Subcutaneous abdominal adipose tissue (tissue), 5 donors: ENCODE results near the gene UNK.

Experiments used
- H3K27ac ChIP-seq: one replicate; pipeline ENCODE4 v1.7.0; 2013; ENCODE audit warnings: low read depth, mild to moderate bottlenecking, inconsistent platforms, low read length, moderate library complexity
- H3K27me3 ChIP-seq, 5 donors: one replicate each; pipeline ENCODE4 v1.7.0; 2013; ENCODE audit warnings: low read length in 5 of 5, inconsistent platforms in 1 of 5; ENCODE audit not compliant: control insufficient read depth in 5 of 5, insufficient read depth in 4 of 5
- H3K36me3 ChIP-seq, 5 donors: one replicate each; pipeline ENCODE4 v1.7.0; 2013; ENCODE audit warnings: low read length in 5 of 5; ENCODE audit not compliant: control insufficient read depth in 5 of 5, insufficient read depth in 5 of 5
- H3K4me1 ChIP-seq, 5 donors: one replicate each; pipeline ENCODE4 v1.7.0; 2013; ENCODE audit warnings: low read length in 5 of 5, mild to moderate bottlenecking in 3 of 5, moderate library complexity in 1 of 5; ENCODE audit not compliant: control insufficient read depth in 5 of 5, insufficient read depth in 5 of 5
- H3K4me3 ChIP-seq, 5 donors: one replicate each; pipeline ENCODE4 v1.7.0; 2013; ENCODE audit warnings: low read length in 5 of 5, low read depth in 1 of 5
- H3K9ac ChIP-seq, 5 donors: one replicate each; pipeline ENCODE4 v1.7.0; 2013; ENCODE audit warnings: low read length in 5 of 5, mild to moderate bottlenecking in 4 of 5, moderate library complexity in 3 of 5
- H3K9me3 ChIP-seq, 5 donors: one replicate each; pipeline ENCODE4 v1.7.0; 2013; ENCODE audit warnings: low read length in 5 of 5; ENCODE audit not compliant: control insufficient read depth in 5 of 5
- donor health status: healthy.
- donor health status: healthy.
- donor health status: healthy.
- donor health status: healthy.
- donor health status: healthy.

UNK gene, protein sequence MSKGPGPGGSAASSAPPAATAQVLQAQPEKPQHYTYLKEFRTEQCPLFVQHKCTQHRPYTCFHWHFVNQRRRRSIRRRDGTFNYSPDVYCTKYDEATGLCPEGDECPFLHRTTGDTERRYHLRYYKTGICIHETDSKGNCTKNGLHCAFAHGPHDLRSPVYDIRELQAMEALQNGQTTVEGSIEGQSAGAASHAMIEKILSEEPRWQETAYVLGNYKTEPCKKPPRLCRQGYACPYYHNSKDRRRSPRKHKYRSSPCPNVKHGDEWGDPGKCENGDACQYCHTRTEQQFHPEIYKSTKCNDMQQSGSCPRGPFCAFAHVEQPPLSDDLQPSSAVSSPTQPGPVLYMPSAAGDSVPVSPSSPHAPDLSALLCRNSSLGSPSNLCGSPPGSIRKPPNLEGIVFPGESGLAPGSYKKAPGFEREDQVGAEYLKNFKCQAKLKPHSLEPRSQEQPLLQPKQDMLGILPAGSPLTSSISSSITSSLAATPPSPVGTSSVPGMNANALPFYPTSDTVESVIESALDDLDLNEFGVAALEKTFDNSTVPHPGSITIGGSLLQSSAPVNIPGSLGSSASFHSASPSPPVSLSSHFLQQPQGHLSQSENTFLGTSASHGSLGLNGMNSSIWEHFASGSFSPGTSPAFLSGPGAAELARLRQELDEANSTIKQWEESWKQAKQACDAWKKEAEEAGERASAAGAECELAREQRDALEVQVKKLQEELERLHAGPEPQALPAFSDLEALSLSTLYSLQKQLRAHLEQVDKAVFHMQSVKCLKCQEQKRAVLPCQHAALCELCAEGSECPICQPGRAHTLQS

DNA sequence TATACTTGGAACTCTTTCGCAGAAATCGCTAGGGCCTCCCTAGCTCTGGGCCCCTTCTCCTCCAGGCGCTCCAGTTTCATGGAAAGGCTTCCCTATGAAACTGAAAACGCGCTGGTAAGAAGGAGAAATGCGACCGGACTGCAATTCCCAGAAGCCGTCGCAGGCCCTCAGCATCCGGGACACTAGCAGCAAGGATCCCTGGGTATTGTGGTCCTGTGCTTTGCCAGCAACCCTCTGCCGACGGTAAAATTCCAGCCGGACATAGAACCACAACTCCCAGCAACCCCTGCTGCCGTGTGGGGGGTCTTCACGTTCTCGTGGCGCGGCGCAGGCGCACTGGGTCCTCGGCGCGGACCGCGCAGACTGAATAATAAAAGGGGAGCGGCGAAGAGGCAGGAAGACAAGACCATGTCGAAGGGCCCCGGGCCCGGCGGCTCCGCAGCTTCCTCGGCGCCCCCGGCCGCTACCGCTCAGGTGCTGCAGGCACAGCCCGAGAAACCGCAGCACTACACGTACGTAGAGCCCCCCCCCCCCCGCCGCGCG, at the start of gene UNK:
TSS of gene UNK (plus strand) at position 334 of the 543 bp plus-strand sequence. CDS start at position 409, 75 bp downstream.
- peak within 1 kb of the TSS; percentile 84 to 99 (median 97) for H3K9ac ChIP-seq
- H3K4me1 ChIP-seq: peaks cover 12 to 39% (median 35%) of the 10 kb centered on the region in 5 donors
- no peaks in the 10 kb centered on the region for H3K36me3 ChIP-seq
- H3K9me3 ChIP-seq: no peaks in the 10 kb centered on the region
- H3K27me3 ChIP-seq: no peaks in the 10 kb centered on the region
- H3K27ac ChIP-seq: peak within 1 kb of the TSS; percentile 99
- H3K4me3 ChIP-seq: peak within 1 kb of the TSS; percentile 69 to 87 (median 76)

DNA sequence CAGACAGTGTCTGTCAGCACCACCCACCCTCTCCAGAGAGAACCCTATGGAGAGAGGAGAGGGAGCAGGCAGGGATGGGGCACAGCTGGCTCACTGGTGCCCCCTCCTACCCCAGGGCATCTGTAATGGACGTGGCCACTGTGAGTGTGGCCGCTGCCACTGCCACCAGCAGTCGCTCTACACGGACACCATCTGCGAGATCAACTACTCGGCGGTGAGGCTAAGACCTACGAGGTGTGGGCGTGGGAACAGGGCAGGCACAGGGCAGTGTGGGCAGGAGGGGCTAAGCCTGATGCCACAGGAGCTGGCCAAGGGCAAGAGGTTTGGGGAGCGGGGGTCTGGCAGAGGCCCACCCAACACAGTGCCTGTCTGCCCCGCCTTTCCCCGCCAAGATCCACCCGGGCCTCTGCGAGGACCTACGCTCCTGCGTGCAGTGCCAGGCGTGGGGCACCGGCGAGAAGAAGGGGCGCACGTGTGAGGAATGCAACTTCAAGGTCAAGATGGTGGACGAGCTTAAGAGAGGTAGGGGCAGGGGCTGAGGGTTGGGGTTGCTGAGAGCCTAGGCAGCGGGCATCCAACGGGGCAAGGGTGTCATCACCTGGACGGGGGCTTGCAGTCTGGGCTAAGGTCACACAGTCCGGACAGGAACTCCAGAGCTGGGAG, 48.3 kb upstream of the UNK start:
- no peak overlapping the region for H3K4me3 ChIP-seq
- H3K27ac ChIP-seq: no peak overlapping the region
- peaks cover 0 to 5% (median 0%) of the 10 kb centered on the region in 5 donors for H3K4me1 ChIP-seq
- H3K9ac ChIP-seq: no peak overlapping the region
- peaks cover 0 to 7% (median 3%) of the 10 kb centered on the region in 5 donors for H3K27me3 ChIP-seq
- H3K36me3 ChIP-seq: no peaks in the 10 kb centered on the region
- H3K9me3 ChIP-seq: no peaks in the 10 kb centered on the region

DNA sequence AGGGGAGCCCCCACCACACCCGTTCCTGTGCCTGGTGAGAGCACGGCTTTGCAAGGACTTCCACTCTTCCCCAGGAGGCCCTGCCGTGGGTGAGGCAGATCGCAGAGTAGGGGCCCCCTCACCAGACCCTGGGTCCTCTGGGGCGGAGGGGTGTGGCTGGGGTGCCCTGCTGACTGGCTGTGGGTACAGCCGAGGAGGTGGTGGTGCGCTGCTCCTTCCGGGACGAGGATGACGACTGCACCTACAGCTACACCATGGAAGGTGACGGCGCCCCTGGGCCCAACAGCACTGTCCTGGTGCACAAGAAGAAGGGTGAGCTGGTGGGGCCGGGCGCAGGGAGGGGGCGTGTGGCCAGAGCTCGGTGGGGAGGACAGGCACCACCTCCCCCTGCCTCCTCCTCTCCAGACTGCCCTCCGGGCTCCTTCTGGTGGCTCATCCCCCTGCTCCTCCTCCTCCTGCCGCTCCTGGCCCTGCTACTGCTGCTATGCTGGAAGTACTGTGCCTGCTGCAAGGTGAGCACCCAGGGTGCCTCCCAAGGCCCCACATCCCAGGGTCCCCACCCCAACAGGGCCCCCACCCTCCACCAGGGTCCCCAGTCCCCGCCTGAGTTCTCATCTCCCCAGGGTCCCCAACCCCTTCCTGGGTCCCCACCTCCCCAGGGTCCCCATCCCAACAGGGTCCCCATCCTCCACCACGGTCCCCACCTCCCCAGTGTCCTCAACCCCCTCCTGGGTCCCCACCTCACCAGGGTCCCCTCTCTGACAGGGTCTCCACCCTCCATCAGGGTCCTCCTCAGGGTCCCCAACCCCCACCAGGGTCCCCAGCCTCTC, 47.3 kb upstream of the UNK start:
- Histone ChIP-seq H3K4me1 (peaks cover 0 to 5% (median 0%) of the 10 kb centered on the region in 5 donors), H3K36me3 (no peaks in the 10 kb centered on the region), H3K4me3 (no peak overlapping the region), H3K9me3 (no peaks in the 10 kb centered on the region), H3K9ac (no peak overlapping the region), H3K27me3 (peaks cover 0 to 7% (median 3%) of the 10 kb centered on the region in 5 donors), H3K27ac (no peak overlapping the region)

DNA sequence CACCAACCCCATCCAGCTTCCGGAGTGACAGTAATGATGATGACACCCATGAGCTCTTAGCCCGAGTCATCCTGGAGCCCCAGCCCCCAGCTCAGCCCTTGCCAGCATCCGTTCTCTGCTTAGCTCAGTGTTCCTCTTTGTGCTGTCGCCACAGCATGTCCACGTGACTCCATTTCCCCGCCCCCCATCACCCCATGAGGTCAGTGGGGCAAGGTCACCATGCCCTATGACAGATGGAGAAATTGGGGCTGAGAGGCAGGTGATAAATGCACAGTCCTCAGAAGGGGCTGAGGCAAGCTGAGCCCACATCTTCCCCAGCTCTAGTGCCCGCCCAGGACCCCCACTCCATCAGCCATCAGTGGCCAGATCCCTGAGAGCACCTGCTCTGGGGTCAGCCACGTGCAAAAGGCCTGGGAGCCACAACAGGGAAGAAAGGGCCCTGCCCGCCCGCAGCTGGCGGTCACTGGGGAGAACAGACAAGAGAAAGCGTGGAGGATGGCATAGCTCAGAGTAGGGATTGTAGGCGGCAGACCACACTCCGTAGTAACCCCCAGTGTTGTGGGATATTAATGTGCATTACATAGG, 46.3 kb upstream of the UNK start:
- H3K27ac ChIP-seq: no peak overlapping the region
- H3K4me1 ChIP-seq: peaks cover 0 to 5% (median 0%) of the 10 kb centered on the region in 5 donors
- no peak overlapping the region for H3K4me3 ChIP-seq
- no peak overlapping the region for H3K9ac ChIP-seq
- H3K9me3 ChIP-seq: no peaks in the 10 kb centered on the region
- H3K36me3 ChIP-seq: no peaks in the 10 kb centered on the region
- H3K27me3 ChIP-seq: peaks cover 0 to 7% (median 3%) of the 10 kb centered on the region in 5 donors

DNA sequence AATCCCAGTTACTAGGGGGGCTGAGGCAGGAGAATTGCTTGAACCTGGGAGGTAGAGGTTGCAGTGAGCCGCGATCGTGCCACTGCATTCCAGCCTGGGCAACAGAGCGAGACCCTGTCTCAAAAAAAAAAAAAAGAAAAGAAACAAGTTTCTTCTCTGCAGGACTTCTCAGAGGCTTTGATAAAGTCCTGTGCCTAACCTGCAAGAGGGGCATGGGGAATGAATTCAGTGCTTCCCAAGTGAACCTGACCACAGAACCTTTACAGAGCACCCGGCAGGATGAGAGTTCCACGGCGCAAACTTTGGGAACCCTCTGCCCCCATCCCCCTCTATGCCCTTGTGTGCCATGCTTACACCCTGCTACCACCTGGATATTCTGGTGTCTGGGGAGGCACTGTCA, 45.4 kb upstream of the UNK start:
- H3K27me3 ChIP-seq: peaks cover 0 to 7% (median 3%) of the 10 kb centered on the region in 5 donors
- no peak overlapping the region for H3K9ac ChIP-seq
- no peaks in the 10 kb centered on the region for H3K36me3 ChIP-seq
- no peak overlapping the region for H3K27ac ChIP-seq
- no peak overlapping the region for H3K4me3 ChIP-seq
- no peaks in the 10 kb centered on the region for H3K9me3 ChIP-seq
- H3K4me1 ChIP-seq: peaks cover 0 to 5% (median 0%) of the 10 kb centered on the region in 5 donors

DNA sequence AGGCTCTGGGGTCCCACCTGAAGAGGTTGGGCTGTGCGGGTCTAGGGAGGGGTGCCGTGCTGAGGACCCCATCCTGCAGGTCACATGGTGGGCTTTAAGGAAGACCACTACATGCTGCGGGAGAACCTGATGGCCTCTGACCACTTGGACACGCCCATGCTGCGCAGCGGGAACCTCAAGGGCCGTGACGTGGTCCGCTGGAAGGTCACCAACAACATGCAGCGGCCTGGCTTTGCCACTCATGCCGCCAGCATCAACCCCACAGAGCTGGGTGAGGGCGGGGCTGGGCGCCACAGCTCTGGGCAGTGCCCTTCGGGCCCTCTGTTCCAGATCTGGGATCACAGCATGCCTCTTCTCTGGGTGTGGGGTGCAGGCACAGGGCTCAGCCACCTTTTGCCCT, 44.8 kb upstream of the UNK start:
- peaks cover 0 to 5% (median 0%) of the 10 kb centered on the region in 5 donors for H3K4me1 ChIP-seq
- no peaks in the 10 kb centered on the region for H3K36me3 ChIP-seq
- no peak overlapping the region for H3K9ac ChIP-seq
- H3K4me3 ChIP-seq: no peak overlapping the region
- H3K9me3 ChIP-seq: no peaks in the 10 kb centered on the region
- peaks cover 0 to 7% (median 3%) of the 10 kb centered on the region in 5 donors for H3K27me3 ChIP-seq
- H3K27ac ChIP-seq: no peak overlapping the region

DNA sequence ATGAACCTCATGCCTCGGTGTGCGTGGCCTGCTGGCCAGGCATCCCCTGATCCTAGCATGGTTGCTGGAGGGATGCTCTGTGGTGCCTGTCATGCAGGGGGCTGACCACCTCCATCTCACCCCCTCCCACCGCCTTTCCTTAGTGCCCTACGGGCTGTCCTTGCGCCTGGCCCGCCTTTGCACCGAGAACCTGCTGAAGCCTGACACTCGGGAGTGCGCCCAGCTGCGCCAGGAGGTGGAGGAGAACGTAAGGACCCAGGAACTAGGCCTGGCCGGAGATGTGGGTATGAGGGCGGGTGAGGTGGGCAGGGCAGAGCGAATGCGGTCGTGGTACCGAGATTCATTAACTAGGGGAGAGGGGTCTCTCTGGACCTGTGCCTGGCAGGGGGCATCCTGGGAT, 44.4 kb upstream of the UNK start:
- Histone ChIP-seq H3K36me3 (no peaks in the 10 kb centered on the region), H3K4me3 (no peak overlapping the region), H3K27me3 (peaks cover 0 to 7% (median 3%) of the 10 kb centered on the region in 5 donors), H3K27ac (no peak overlapping the region), H3K4me1 (peaks cover 0 to 5% (median 0%) of the 10 kb centered on the region in 5 donors), H3K9ac (no peak overlapping the region), H3K9me3 (no peaks in the 10 kb centered on the region)

DNA sequence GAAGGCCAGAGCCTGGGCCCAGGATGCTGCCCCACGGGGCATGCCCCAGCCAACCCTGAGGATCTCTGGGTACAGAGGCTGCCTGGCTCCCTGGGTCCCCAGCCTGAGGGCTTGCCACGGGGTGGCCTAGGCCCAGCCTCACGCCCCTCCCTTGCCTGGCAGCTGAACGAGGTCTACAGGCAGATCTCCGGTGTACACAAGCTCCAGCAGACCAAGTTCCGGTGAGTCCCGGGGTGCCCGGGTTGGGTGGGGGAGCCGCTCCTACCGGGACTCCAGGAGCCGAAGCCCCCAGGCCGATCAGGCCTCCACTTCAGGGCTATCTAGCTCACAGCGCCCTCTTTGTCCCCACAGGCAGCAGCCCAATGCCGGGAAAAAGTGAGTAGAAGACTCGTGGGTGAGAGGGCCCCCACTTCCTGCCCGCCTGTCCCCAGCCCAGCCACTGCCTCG, 44.0 kb upstream of the UNK start:
- Histone ChIP-seq H3K36me3 (no peaks in the 10 kb centered on the region), H3K9ac (no peak overlapping the region), H3K4me3 (no peak overlapping the region), H3K27ac (no peak overlapping the region), H3K9me3 (no peaks in the 10 kb centered on the region), H3K27me3 (peaks cover 0 to 7% (median 3%) of the 10 kb centered on the region in 5 donors), H3K4me1 (peaks cover 0 to 5% (median 0%) of the 10 kb centered on the region in 5 donors)

DNA sequence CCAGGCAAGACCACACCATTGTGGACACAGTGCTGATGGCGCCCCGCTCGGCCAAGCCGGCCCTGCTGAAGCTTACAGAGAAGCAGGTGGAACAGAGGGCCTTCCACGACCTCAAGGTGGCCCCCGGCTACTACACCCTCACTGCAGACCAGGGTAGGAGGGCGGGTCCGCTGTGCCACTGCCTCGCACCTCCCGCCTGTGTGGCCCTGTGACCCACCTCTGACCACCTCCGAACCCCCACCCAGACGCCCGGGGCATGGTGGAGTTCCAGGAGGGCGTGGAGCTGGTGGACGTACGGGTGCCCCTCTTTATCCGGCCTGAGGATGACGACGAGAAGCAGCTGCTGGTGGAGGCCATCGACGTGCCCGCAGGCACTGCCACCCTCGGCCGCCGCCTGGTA, 42.3 kb upstream of the UNK start:
- no peak overlapping the region for H3K27ac ChIP-seq
- H3K4me1 ChIP-seq: peaks cover 0 to 5% (median under 1%) of the 10 kb centered on the region in 5 donors
- peaks cover 0 to 3% (median 0%) of the 10 kb centered on the region in 5 donors for H3K27me3 ChIP-seq
- no peaks in the 10 kb centered on the region for H3K9me3 ChIP-seq
- no peak overlapping the region for H3K9ac ChIP-seq
- no peak overlapping the region for H3K4me3 ChIP-seq
- H3K36me3 ChIP-seq: no peaks in the 10 kb centered on the region
